Fibroblast of villous mesenchyme (primary cell): ENCODE measurements around the gene SH3TC2. TPM values are rescaled to one million over a fixed set of nuclear protein-coding genes. Genes with fewer than 3 reads are reported as not detected.
A peak's percentile ranks its signal among the peaks of the same experiment; 100 is the strongest.

Experiments
- DNase-seq: peaks from one replicate; pipeline ENCODE4 v3.0.0-alpha.2; 2010; ENCODE audit warnings: low read depth
- H3K4me3 ChIP-seq: 2 replicates; pipeline ENCODE4 v1.5.1; 2011; ENCODE audit warnings: low read depth, mild to moderate bottlenecking, low read length
- small RNA-seq: library from RNA; depleted of rRNA; stranded (forward); fragments of <200 nt; gene quantifications from one replicate; pipeline ENCODE3, GENCODE V24; 2012
- total RNA-seq: library from RNA; depleted of rRNA; stranded (reverse); fragments of >200 nt; gene quantifications from 2 replicates; pipeline ENCODE4 v1.2.3, GENCODE V29; 2012
- TF ChIP-seq, protein P1 (sequence below): IDR thresholded peaks from 2 replicates; pipeline ENCODE4 v1.5.1; 2012; ENCODE audit warnings: low read depth, mild to moderate bottlenecking, low read length; ENCODE audit not compliant: insufficient read depth

Gene SH3TC2
- total RNA-seq, 1 donor: 13.4 TPM

DNA sequence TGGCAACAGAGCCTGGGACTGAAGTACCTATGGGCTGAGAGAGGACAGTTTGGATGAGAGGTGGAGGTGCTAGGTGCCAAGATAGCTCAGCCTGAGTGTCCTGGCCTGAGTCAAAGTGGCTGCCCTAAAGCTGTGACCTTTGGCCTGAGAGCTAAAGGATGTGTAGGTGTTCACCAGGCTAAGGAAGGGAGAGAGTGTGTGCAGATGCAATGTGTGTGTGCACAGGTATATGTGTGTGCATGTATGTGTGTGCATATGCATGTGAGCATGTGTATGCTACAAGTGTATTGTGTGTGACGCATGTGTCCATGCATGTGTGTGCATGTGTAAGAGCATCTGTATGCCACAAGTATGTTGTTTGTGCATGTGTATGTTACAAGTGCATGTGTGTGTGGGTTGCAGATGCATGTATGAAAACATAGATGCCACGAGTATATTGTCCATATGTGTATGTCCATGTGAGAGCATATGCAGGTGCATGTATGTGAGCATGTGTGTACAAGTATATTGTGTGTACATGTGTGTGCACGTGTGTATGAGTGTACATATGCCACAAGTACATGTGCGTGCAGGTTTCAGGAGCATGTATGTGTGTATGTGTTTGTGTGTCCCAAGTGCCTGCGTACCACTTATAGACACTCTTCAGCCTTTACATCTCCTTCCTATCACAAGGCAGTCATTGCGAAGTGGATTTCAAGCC lies 102.6 kb downstream of the SH3TC2 start:
- DNase-seq: no peak
- H3K4me3 ChIP-seq: no peak overlapping the region
- TF ChIP-seq, protein P1, sequence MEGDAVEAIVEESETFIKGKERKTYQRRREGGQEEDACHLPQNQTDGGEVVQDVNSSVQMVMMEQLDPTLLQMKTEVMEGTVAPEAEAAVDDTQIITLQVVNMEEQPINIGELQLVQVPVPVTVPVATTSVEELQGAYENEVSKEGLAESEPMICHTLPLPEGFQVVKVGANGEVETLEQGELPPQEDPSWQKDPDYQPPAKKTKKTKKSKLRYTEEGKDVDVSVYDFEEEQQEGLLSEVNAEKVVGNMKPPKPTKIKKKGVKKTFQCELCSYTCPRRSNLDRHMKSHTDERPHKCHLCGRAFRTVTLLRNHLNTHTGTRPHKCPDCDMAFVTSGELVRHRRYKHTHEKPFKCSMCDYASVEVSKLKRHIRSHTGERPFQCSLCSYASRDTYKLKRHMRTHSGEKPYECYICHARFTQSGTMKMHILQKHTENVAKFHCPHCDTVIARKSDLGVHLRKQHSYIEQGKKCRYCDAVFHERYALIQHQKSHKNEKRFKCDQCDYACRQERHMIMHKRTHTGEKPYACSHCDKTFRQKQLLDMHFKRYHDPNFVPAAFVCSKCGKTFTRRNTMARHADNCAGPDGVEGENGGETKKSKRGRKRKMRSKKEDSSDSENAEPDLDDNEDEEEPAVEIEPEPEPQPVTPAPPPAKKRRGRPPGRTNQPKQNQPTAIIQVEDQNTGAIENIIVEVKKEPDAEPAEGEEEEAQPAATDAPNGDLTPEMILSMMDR: no peak

DNA sequence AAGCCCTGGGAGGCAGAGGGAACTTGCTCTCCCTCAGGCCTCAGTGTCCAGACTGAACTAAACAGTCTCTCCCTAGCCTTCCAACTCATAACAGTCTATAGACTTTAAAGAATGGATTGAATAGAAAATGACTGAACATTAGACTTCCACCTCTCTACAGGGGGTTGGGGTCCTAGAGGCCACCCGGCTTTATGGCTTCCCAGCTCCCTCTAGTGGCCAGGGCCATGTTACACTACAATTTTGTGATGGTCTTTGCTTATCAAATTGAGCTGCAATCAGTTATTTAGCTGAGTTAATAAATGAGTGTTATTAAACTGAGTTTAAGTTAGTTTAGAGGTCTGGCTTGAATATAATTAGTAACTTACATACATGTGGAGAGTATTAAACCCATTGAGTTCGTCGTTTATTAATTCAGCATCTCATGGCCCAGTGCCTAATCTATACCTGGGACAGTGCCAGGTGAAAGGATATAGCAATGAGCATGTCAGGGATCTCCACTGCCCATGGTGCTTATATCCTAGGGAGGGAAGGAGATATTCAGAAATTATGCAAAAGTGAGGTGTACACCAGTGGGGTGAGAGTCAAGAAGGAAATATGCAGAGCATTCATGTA lies 105.2 kb downstream of the SH3TC2 start:
- DNase-seq: peak; percentile 34
- no peak overlapping the region for H3K4me3 ChIP-seq
- TF ChIP-seq, protein P1: peak; percentile 81

DNA sequence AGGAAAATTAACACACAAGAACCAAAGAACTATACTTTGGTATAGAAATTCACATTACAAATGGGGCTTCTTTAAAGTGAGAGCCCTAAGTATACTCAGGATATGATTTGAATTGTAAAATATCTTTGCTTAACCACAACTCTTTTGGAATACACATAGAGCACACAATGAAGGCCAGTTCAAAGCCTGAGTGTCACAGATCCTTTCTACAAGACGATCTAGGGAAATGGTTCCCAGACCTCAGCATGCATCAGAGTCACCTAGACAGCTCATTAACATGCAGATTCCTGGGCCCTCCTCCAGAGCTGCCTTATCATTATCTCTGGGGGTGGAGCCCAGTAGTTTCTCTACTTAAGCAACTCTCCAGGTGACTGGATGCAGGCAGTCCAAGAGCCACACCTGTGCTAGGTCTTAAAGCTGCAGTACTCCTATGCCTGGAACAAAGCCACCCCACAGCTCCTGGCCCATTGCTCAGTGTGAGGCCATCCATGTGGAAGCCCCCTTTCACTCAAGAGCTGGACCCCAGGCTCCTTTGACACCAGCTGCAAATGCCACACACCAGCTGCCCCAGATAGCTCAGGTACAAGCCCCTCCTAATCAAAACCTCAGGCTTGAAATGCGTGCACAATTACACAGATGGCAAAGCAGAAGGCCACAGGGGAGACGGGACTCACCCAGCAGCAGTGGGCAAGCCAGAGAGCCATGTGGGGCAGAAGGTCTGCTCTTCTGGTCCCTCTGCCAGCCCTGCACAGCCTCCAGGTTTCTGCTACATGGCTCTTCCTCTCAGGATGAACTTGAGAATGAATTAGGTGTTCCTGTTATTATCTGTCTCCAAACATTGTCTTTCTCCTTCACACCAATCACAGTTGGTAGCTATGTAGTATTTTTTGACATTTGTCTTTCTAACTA lies 106.1 kb downstream of the SH3TC2 start:
- H3K4me3 ChIP-seq: no peak overlapping the region
- TF ChIP-seq, protein P1: no peak
- DNase-seq: no peak

Small RNAs within 50 kb of the gene (small RNA-seq; reads per million reads assigned to genes)
- gene MIR584 (0.47 reads per million), gene RNU6-732P (not detected)

Other genes with a start within 250 kb of the SH3TC2 start
- gene ADRB2, start 236.5 kb downstream of the SH3TC2 start, total RNA-seq: 0.32 and 1.7 TPM in 2 replicates
- gene ABLIM3, start 78.4 kb upstream of the SH3TC2 start, total RNA-seq: 22.2 and 32.8 TPM in 2 replicates
- 10.8 and 11.9 TPM in 2 replicates for gene AFAP1L1, start 208.8 kb upstream of the SH3TC2 start, total RNA-seq